SK-N-SH treated with all-trans-retinoic acid at 6 μM for 48 hours (cell line): ENCODE results near the gene TAPT1.

Experiments used
- ATAC-seq: fragments of 200-7000 bp; cut with Tn5 transposase; 3 replicates; pipeline ENCODE4 v1.9.1; 2020; ENCODE audit warnings: mild to moderate bottlenecking, moderate library complexity
- ARNTL ChIP-seq: fragments of 450-650 bp; formaldehyde crosslinking; IDR thresholded peaks from 2 replicates; pipeline ENCODE4 v1.5.0; 2020; ENCODE audit warnings: low read depth, mild to moderate bottlenecking, moderate library complexity, borderline replicate concordance
- BACH2 ChIP-seq: fragments of 250-450 bp; sonication (Bioruptor Pico); IDR thresholded peaks from 2 replicates; pipeline ENCODE4 v1.9.0; 2021; ENCODE audit warnings: mild to moderate bottlenecking, borderline replicate concordance
- CSDC2 ChIP-seq: fragments of 250-450 bp; sonication (Bioruptor Pico); IDR thresholded peaks from 2 replicates; pipeline ENCODE4 v1.5.0; 2020; ENCODE audit warnings: mild to moderate bottlenecking, moderate library complexity
- ESRRG ChIP-seq: fragments of 250-450 bp; sonication (Bioruptor Pico); IDR thresholded peaks from 2 replicates; pipeline ENCODE4 v1.6.1; 2021; ENCODE audit warnings: mild to moderate bottlenecking
- ISL1 ChIP-seq: fragments of 250-450 bp; sonication (Bioruptor Pico); IDR thresholded peaks from 2 replicates; pipeline ENCODE4 v2.1.2; 2022; ENCODE audit warnings: mild to moderate bottlenecking, moderate library complexity
- OSR1 ChIP-seq: fragments of 250-450 bp; sonication (Bioruptor Pico); IDR thresholded peaks from 2 replicates; pipeline ENCODE4 v1.8.0; 2022; ENCODE audit warnings: moderate library complexity, mild to moderate bottlenecking, inconsistent platforms
- PPARA ChIP-seq: fragments of 250-450 bp; sonication (Bioruptor Pico); IDR thresholded peaks from 2 replicates; pipeline ENCODE4 v1.5.0; 2020; ENCODE audit warnings: mild to moderate bottlenecking, borderline replicate concordance
- RARB ChIP-seq: fragments of 250-450 bp; sonication (Bioruptor Pico); IDR thresholded peaks from 2 replicates; pipeline ENCODE4 v1.8.0; 2021; ENCODE audit warnings: mild to moderate bottlenecking, moderate library complexity
- SNAI2 ChIP-seq: fragments of 250-450 bp; sonication (Bioruptor Pico); IDR thresholded peaks from 2 replicates; pipeline ENCODE4 v1.5.0; 2020; ENCODE audit warnings: mild to moderate bottlenecking, moderate library complexity
- TCF4 ChIP-seq: fragments of 250-450 bp; sonication (Bioruptor Pico); IDR thresholded peaks from 2 replicates; pipeline ENCODE4 v1.8.0; 2021; ENCODE audit warnings: mild to moderate bottlenecking, moderate library complexity, borderline replicate concordance
- TOX ChIP-seq: fragments of 250-450 bp; sonication (Bioruptor Pico); IDR thresholded peaks from 2 replicates; pipeline ENCODE4 v1.8.0; 2021; ENCODE audit warnings: mild to moderate bottlenecking, moderate library complexity, borderline replicate concordance
- ZC3H10 ChIP-seq: fragments of 250-450 bp; sonication (Bioruptor Pico); IDR thresholded peaks from 2 replicates; pipeline ENCODE4 v1.5.1; 2021; ENCODE audit warnings: mild to moderate bottlenecking, moderate library complexity
- ZFP3 ChIP-seq: fragments of 250-450 bp; sonication (Bioruptor Pico); IDR thresholded peaks from 2 replicates; pipeline ENCODE4 v1.5.0; 2020; ENCODE audit warnings: mild to moderate bottlenecking, moderate library complexity
- ZFP30 ChIP-seq: fragments of 450-650 bp; formaldehyde crosslinking; IDR thresholded peaks from 2 replicates; pipeline ENCODE4 v1.5.0; 2022; ENCODE audit warnings: mild to moderate bottlenecking, moderate library complexity
- ZNF565 ChIP-seq: fragments of 450-650 bp; formaldehyde crosslinking; conservative IDR thresholded peaks from 2 replicates; pipeline ENCODE4 v1.5.0; 2020; ENCODE audit warnings: low read depth, mild to moderate bottlenecking, moderate library complexity
- ZNF70 ChIP-seq: fragments of 450-650 bp; formaldehyde crosslinking; IDR thresholded peaks from 2 replicates; pipeline ENCODE4 v1.5.0; 2020; ENCODE audit warnings: mild to moderate bottlenecking, moderate library complexity
- ZNF8 ChIP-seq: fragments of 450-650 bp; formaldehyde crosslinking; IDR thresholded peaks from 2 replicates; pipeline ENCODE4 v1.5.0; 2020; ENCODE audit warnings: mild to moderate bottlenecking, moderate library complexity
- TF ChIP-seq, protein P1 (sequence below): fragments of 250-450 bp; sonication (Bioruptor Pico); IDR thresholded peaks from 2 replicates; pipeline ENCODE4 v1.8.0; 2020; ENCODE audit warnings: mild to moderate bottlenecking, moderate library complexity, borderline replicate concordance
- TF ChIP-seq, protein P2 (sequence below): fragments of 250-450 bp; sonication (Bioruptor Pico); IDR thresholded peaks from 2 replicates; pipeline ENCODE4 v1.8.0; 2021; ENCODE audit warnings: low read depth, mild to moderate bottlenecking, moderate library complexity, borderline replicate concordance
- TF ChIP-seq, protein P3 (sequence below): fragments of 250-450 bp; sonication (Bioruptor Pico); IDR thresholded peaks from 2 replicates; pipeline ENCODE4 v1.5.1; 2021; ENCODE audit warnings: mild to moderate bottlenecking, moderate library complexity
- TF ChIP-seq, protein P4 (sequence below): fragments of 250-450 bp; sonication (Bioruptor Pico); IDR thresholded peaks from 2 replicates; pipeline ENCODE4 v1.5.0; 2020; ENCODE audit warnings: mild to moderate bottlenecking, moderate library complexity

The TAPT1 gene

DNA sequence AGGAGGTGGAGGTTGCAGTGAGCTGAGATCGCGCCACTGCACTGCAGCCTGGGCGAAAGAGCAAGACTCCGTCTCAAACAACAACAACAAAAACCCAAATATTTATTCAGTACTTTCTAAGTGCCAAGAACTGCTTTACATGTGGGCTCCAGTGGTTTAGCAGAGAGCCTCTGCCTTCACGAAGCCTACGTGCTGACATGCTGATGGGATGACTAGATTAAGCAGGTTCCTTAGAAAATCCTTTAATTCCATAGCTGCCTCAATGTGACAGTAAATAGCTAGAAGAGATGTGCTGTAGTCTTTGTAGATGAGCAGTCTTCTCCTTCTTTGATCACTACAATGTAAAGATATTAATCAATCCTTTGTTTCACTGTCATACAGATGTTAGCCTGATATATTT lies 49.6 kb downstream of the TAPT1 start:
- no peak for TF ChIP-seq BACH2
- TF ChIP-seq, protein P1, sequence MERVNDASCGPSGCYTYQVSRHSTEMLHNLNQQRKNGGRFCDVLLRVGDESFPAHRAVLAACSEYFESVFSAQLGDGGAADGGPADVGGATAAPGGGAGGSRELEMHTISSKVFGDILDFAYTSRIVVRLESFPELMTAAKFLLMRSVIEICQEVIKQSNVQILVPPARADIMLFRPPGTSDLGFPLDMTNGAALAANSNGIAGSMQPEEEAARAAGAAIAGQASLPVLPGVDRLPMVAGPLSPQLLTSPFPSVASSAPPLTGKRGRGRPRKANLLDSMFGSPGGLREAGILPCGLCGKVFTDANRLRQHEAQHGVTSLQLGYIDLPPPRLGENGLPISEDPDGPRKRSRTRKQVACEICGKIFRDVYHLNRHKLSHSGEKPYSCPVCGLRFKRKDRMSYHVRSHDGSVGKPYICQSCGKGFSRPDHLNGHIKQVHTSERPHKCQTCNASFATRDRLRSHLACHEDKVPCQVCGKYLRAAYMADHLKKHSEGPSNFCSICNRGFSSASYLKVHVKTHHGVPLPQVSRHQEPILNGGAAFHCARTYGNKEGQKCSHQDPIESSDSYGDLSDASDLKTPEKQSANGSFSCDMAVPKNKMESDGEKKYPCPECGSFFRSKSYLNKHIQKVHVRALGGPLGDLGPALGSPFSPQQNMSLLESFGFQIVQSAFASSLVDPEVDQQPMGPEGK = no peak
- no peak for TF ChIP-seq TOX (CRISPR knock-in tag)
- no peak for TF ChIP-seq CSDC2 (CRISPR knock-in tag)
- no peak for TF ChIP-seq ZFP3
- TF ChIP-seq ZFP30 (CRISPR knock-in tag) = no peak
- TF ChIP-seq ISL1 (CRISPR knock-in tag) = no peak
- TF ChIP-seq, protein P2, sequence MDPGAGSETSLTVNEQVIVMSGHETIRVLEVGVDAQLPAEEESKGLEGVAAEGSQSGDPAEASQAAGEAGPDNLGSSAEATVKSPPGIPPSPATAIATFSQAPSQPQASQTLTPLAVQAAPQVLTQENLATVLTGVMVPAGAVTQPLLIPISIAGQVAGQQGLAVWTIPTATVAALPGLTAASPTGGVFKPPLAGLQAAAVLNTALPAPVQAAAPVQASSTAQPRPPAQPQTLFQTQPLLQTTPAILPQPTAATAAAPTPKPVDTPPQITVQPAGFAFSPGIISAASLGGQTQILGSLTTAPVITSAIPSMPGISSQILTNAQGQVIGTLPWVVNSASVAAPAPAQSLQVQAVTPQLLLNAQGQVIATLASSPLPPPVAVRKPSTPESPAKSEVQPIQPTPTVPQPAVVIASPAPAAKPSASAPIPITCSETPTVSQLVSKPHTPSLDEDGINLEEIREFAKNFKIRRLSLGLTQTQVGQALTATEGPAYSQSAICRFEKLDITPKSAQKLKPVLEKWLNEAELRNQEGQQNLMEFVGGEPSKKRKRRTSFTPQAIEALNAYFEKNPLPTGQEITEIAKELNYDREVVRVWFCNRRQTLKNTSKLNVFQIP = no peak
- TF ChIP-seq SNAI2 (CRISPR knock-in tag) = no peak
- TF ChIP-seq, protein P3, sequence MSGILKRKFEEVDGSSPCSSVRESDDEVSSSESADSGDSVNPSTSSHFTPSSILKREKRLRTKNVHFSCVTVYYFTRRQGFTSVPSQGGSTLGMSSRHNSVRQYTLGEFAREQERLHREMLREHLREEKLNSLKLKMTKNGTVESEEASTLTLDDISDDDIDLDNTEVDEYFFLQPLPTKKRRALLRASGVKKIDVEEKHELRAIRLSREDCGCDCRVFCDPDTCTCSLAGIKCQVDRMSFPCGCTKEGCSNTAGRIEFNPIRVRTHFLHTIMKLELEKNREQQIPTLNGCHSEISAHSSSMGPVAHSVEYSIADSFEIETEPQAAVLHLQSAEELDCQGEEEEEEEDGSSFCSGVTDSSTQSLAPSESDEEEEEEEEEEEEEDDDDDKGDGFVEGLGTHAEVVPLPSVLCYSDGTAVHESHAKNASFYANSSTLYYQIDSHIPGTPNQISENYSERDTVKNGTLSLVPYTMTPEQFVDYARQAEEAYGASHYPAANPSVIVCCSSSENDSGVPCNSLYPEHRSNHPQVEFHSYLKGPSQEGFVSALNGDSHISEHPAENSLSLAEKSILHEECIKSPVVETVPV (CRISPR knock-in tag) = no peak
- no peak for TF ChIP-seq ZNF70
- TF ChIP-seq ARNTL (CRISPR knock-in tag) = no peak
- TF ChIP-seq OSR1 (CRISPR knock-in tag) = no peak
- TF ChIP-seq, all 23 proteins: peak for 0
- ATAC-seq = no peak

DNA sequence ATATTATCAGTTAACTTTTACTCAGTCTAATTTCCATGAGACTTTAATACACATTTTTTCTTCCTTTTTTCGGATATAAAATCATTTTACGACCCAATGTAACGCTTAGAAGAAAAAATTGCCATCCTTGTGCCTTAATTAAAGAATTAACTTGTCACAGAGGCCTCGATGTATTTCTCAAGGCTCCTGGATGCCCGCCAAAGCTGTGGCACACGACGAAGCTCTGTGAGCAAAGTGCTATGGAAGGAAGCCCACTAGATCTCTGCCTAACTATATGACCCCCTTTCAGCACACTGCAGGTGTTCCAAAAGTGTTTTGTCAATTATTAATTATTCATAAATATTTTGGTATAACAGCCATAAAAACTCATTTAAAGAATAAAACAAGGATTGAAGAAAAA lies 54.4 kb downstream of the TAPT1 start:
- ATAC-seq = no peak
- TF ChIP-seq ZNF565 (CRISPR knock-in tag) = no peak
- TF ChIP-seq TCF4 (CRISPR knock-in tag) = no peak
- TF ChIP-seq PPARA (CRISPR knock-in tag) = no peak
- no peak for TF ChIP-seq ZNF8 (CRISPR knock-in tag)
- TF ChIP-seq ZC3H10 (CRISPR knock-in tag) = no peak
- no peak for TF ChIP-seq CSDC2 (CRISPR knock-in tag)

DNA sequence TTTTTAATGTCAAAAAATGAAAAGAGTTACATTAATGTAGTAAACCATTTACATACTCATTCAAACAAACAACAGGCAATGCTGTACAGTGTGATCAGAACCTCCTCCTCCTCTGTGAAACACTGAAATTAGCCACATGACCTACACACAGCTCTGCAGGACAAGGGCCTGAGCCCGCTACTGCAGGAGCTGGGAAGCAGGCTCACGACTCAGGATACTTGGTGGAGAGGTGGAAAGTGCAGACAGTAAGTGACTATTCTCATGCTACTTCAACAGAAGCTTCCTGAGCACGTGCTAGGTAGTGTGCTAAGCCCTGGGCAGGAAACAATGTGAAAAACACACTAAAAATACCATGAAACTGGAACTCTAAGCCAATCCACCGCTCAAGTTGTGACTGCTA lies 56.8 kb downstream of the TAPT1 start:
- TF ChIP-seq ESRRG (CRISPR knock-in tag) = no peak
- no peak for TF ChIP-seq PPARA (CRISPR knock-in tag)
- no peak for TF ChIP-seq ZNF70
- TF ChIP-seq, protein P1 = no peak
- TF ChIP-seq RARB (CRISPR knock-in tag) = no peak
- TF ChIP-seq ZFP3 = no peak
- no peak for TF ChIP-seq ZNF565 (CRISPR knock-in tag)
- TF ChIP-seq, protein P4, sequence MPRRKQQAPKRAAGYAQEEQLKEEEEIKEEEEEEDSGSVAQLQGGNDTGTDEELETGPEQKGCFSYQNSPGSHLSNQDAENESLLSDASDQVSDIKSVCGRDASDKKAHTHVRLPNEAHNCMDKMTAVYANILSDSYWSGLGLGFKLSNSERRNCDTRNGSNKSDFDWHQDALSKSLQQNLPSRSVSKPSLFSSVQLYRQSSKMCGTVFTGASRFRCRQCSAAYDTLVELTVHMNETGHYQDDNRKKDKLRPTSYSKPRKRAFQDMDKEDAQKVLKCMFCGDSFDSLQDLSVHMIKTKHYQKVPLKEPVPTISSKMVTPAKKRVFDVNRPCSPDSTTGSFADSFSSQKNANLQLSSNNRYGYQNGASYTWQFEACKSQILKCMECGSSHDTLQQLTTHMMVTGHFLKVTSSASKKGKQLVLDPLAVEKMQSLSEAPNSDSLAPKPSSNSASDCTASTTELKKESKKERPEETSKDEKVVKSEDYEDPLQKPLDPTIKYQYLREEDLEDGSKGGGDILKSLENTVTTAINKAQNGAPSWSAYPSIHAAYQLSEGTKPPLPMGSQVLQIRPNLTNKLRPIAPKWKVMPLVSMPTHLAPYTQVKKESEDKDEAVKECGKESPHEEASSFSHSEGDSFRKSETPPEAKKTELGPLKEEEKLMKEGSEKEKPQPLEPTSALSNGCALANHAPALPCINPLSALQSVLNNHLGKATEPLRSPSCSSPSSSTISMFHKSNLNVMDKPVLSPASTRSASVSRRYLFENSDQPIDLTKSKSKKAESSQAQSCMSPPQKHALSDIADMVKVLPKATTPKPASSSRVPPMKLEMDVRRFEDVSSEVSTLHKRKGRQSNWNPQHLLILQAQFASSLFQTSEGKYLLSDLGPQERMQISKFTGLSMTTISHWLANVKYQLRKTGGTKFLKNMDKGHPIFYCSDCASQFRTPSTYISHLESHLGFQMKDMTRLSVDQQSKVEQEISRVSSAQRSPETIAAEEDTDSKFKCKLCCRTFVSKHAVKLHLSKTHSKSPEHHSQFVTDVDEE (CRISPR knock-in tag) = no peak
- TF ChIP-seq, all 23 proteins: peak for 0
- ATAC-seq = no peak
